Thoracic aorta (tissue), 2 donors: Measurements from ENCODE around the gene GUCA2A. TPM values are rescaled to one million over a fixed set of nuclear protein-coding genes. Genes with fewer than 3 reads are reported as not detected.

Experiments used
- ATAC-seq: fragments of 150-250 bp; one replicate; pipeline ENCODE4 v1.8.0; 2017; ENCODE audit warnings: low read depth; ENCODE audit not compliant: insufficient number of reproducible peaks, low FRiP score
- DNase-seq: peaks from one replicate; pipeline ENCODE4 v3.0.0-alpha.2; 2020; ENCODE audit warnings: low spot score
- H3K27ac ChIP-seq, 2 donors: fragments of 200-600 bp; sonication (generic); 1 replicate in 1 of 2; 2 replicates in 1 of 2; pipeline ENCODE4 v1.5.1; 2016; ENCODE audit warnings: mild to moderate bottlenecking in 2 of 2, moderate library complexity in 2 of 2
- H3K27me3 ChIP-seq: fragments of 200-600 bp; sonication (generic); replicated peaks from 2 replicates; pipeline ENCODE4 v1.6.0; 2016; ENCODE audit warnings: mild to moderate bottlenecking; ENCODE audit not compliant: insufficient read depth
- H3K36me3 ChIP-seq: fragments of 200-600 bp; sonication (generic); one replicate; pipeline ENCODE4 v1.5.1; 2016
- H3K4me1 ChIP-seq, 2 donors: fragments of 200-600 bp; sonication (generic); 1 replicate in 1 of 2; 2 replicates in 1 of 2; pipeline versions ENCODE4 v1.5.1 to v1.6.0; 2016; ENCODE audit warnings: low read depth in 2 of 2, mild to moderate bottlenecking in 1 of 2; ENCODE audit not compliant: control insufficient read depth in 1 of 2
- H3K4me3 ChIP-seq: fragments of 200-600 bp; sonication (generic); 2 replicates; pipeline ENCODE4 v1.5.1; 2016; ENCODE audit warnings: mild to moderate bottlenecking
- H3K9me3 ChIP-seq: fragments of 200-600 bp; sonication (generic); 2 replicates; pipeline ENCODE4 v1.5.1; 2016
- total RNA-seq, 2 donors: library from RNA; depleted of rRNA; stranded (reverse); fragments of >200 nt; gene quantifications; one replicate each; pipeline versions ENCODE4 v1.1.0 to v1.2.3, GENCODE V29; 2016
- TF ChIP-seq, protein P1 (sequence below): fragments of 200-600 bp; sonication (generic); IDR thresholded peaks from one replicate; pipeline ENCODE4 v1.5.1; 2019; ENCODE audit warnings: antibody characterized with exemption

GUCA2A gene
- total RNA-seq, 2 donors from 2014 or later = not detected

- Histone ChIP-seq H3K4me1 (no peaks in the 10 kb centered on the region), H3K27me3 (no peaks in the 10 kb centered on the region), H3K36me3 (no peaks in the 10 kb centered on the region), H3K9me3 (no peaks in the 10 kb centered on the region), H3K27ac (no peak overlapping the region), H3K4me3 (no peak overlapping the region)
- DNase-seq (no peak), ATAC-seq (no peak)
- TF ChIP-seq, protein P1, sequence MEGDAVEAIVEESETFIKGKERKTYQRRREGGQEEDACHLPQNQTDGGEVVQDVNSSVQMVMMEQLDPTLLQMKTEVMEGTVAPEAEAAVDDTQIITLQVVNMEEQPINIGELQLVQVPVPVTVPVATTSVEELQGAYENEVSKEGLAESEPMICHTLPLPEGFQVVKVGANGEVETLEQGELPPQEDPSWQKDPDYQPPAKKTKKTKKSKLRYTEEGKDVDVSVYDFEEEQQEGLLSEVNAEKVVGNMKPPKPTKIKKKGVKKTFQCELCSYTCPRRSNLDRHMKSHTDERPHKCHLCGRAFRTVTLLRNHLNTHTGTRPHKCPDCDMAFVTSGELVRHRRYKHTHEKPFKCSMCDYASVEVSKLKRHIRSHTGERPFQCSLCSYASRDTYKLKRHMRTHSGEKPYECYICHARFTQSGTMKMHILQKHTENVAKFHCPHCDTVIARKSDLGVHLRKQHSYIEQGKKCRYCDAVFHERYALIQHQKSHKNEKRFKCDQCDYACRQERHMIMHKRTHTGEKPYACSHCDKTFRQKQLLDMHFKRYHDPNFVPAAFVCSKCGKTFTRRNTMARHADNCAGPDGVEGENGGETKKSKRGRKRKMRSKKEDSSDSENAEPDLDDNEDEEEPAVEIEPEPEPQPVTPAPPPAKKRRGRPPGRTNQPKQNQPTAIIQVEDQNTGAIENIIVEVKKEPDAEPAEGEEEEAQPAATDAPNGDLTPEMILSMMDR = no peak
Measured at GRCh38 chr1:42125552-42125951, 39.0 kb downstream of the GUCA2A start.

DNA sequence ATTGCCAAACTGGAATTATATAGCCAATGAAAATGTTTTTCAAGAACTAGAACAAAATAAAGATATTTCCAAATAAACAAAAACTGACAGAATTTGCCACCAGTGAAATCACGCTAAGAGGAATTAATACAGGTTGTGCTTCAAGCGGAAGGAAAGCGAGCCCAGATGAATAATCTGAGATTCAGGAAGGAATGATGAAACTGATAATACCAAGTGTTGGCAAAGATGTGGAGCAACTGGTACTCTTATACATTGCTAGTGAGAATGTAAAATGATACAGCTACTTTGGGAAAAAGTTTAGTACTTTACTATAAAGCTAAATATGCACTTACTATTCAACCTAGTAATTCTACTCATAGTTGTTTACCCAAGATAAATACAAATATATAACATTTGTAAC lies 42.1 kb downstream of the GUCA2A start:
- TF ChIP-seq, protein P1 = no peak
- Histone ChIP-seq H3K27me3 (no peaks in the 10 kb centered on the region), H3K27ac (no peak overlapping the region), H3K4me1 (no peaks in the 10 kb centered on the region), H3K9me3 (no peaks in the 10 kb centered on the region), H3K36me3 (no peaks in the 10 kb centered on the region), H3K4me3 (no peak overlapping the region)
- ATAC-seq = no peak
- DNase-seq = no peak

GRCh38 chr1:42118125-42118524 lies 46.4 kb downstream of the GUCA2A start:
- TF ChIP-seq, protein P1 = no peak
- no peaks in the 10 kb centered on the region for H3K9me3 ChIP-seq
- no peak overlapping the region for H3K27ac ChIP-seq
- H3K27me3 ChIP-seq = no peaks in the 10 kb centered on the region
- DNase-seq = no peak
- no peaks in the 10 kb centered on the region for H3K4me1 ChIP-seq
- H3K36me3 ChIP-seq = no peaks in the 10 kb centered on the region
- no peak overlapping the region for H3K4me3 ChIP-seq
- no peak for ATAC-seq

GRCh38 chr1:42117214-42117613 lies 47.3 kb downstream of the GUCA2A start:
- ATAC-seq (no peak), DNase-seq (no peak)
- H3K4me3 ChIP-seq = no peak overlapping the region
- no peaks in the 10 kb centered on the region for H3K9me3 ChIP-seq
- H3K36me3 ChIP-seq = no peaks in the 10 kb centered on the region
- no peaks in the 10 kb centered on the region for H3K4me1 ChIP-seq
- TF ChIP-seq, protein P1 = no peak
- no peaks in the 10 kb centered on the region for H3K27me3 ChIP-seq
- H3K27ac ChIP-seq = no peak overlapping the region

DNA sequence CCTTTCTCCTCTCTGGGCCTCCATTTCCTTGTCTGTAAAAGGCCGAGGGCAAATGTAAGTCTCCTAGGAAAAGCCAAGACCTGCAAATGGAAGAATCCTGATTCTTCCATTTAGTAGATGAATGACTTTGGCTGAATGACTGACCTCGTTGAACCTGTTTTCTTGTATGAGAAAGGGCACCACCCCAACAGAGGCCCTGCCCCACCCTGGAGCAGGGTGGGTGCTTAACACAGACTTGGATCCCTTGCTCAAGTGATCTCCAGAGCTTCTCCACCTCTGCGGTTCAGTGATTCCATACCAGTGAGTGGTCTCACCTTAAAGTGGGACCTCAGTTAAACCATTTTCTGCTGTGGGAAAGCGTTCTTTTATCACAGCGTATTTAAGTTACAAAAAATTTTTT lies 50.3 kb downstream of the GUCA2A start:
- Histone ChIP-seq H3K27ac (no peak overlapping the region), H3K36me3 (no peaks in the 10 kb centered on the region), H3K4me1 (no peaks in the 10 kb centered on the region), H3K9me3 (no peaks in the 10 kb centered on the region), H3K27me3 (no peaks in the 10 kb centered on the region), H3K4me3 (no peak overlapping the region)
- DNase-seq (no peak), ATAC-seq (no peak)
- TF ChIP-seq, protein P1 = no peak

Other genes with a start within 250 kb of the GUCA2A start
- gene HIVEP3, start 245.8 kb downstream of the GUCA2A start, total RNA-seq = 10 to 100 TPM in 1 of 2 donors, 1 to 10 TPM in 1; 2.3 to 12.8 TPM
- not detected for gene GUCA2B, start 11.3 kb downstream of the GUCA2A start, total RNA-seq
- gene FOXJ3, start 170.5 kb upstream of the GUCA2A start, total RNA-seq = 10 to 100 TPM; 30.6 to 62.0 TPM
- under 1 TPM; under 0.01 to 0.14 TPM for gene RIMKLA, start 216.0 kb upstream of the GUCA2A start, total RNA-seq